ENCODE data around the gene TKTL1. TPM values are rescaled to one million over a fixed set of nuclear protein-coding genes. Genes with fewer than 3 reads are reported as not detected.
"Not testable (repeated sequence)": the region's sequence is repeated elsewhere in the genome, so short reads cannot be mapped to it uniquely, and the experiment has no call there.

Gene TKTL1
- total and polyA plus RNA-seq, 2 of the 4 experiments (the other 2 are of a cell fraction), result not detected

GRCh38 chrX:154334496-154334895 lies 38.9 kb downstream of the TKTL1 start:
- intact Hi-C loops (cut with micrococcal nuclease) (no loop called here), dilution Hi-C loops (cut with HindIII; ENCODE audit: low sequenced_read_pairs, unreplicated experiment) (no loop called here), in situ Hi-C loops (cut with MboI; ENCODE audit: low sequenced_read_pairs) (no loop called here)
- no peak; the same call in 1 of the 2 replicates for ATAC-seq (ENCODE audit: low read depth)
- Histone ChIP-seq H3K4ac (ENCODE audit: low read depth, low read length) (no peak overlapping the region), H3K36me3 (ENCODE audit: control insufficient read depth, insufficient read depth, low read length) (no peaks in the 10 kb centered on the region), H3K9ac (ENCODE audit: low read depth, low read length) (no peak overlapping the region), H2AK5ac (ENCODE audit: low read depth, low read length) (no peak overlapping the region), H3K56ac (ENCODE audit: extremely low read depth, insufficient read depth, low read length) (no peak overlapping the region), H3K9me1 (ENCODE audit: insufficient read depth, low read length) (no peaks in the 10 kb centered on the region), H3K4me3 (ENCODE audit: insufficient read depth, low read depth, low read length) (no peak overlapping the region), H3K14ac (replicated peaks; ENCODE audit: low read depth, low read length) (no peak overlapping the region), H4K5ac (ENCODE audit: low read depth, low read length) (no peak overlapping the region), H3K4me1 (ENCODE audit: control insufficient read depth, insufficient read depth, low read length) (peaks cover 1% of the 10 kb centered on the region; the same call in 1 of the 2 replicates), H4K91ac (ENCODE audit: insufficient read depth, low read depth, low read length) (no peak overlapping the region), H2BK5ac (ENCODE audit: low read depth, low read length, poor library complexity, severe bottlenecking) (no peak overlapping the region), H3K9me3 (ENCODE audit: control insufficient read depth, insufficient read depth, low read length) (peaks cover 2% of the 10 kb centered on the region; the same call in 1 of the 2 replicates), H4K8ac (ENCODE audit: low read depth in 2 of 2, low read length in 2 of 2) (no peak overlapping the region), H2BK15ac (ENCODE audit: low read depth, low read length) (no peak overlapping the region), H3K79me1 (ENCODE audit: low read depth in 1 of 2, low read length in 2 of 2) (no peaks in the 10 kb centered on the region), H2BK120ac (ENCODE audit: low read depth, low read length) (no peak overlapping the region), H3K23ac (ENCODE audit: low read depth, low read length) (no peak overlapping the region), H3K18ac (ENCODE audit: low read depth, low read length) (no peak overlapping the region), H3K27me3 (ENCODE audit: control insufficient read depth, insufficient read depth, low read length) (peaks cover 15% of the 10 kb centered on the region), H3K4me2 (ENCODE audit: low read depth, low read length) (no peak overlapping the region), H3K27ac (ENCODE audit: insufficient read depth, low read length) (no peak overlapping the region), H2AFZ (replicated peaks; ENCODE audit: low read length, poor library complexity) (peak overlapping the region; percentile 19), H2BK20ac (ENCODE audit: low read depth, low read length) (no peak overlapping the region), H4K20me1 (ENCODE audit: insufficient read depth, low read length) (no peaks in the 10 kb centered on the region; the same call in 1 of the 2 replicates), H2AK9ac (replicated peaks; ENCODE audit: low read depth, low read length, poor library complexity) (no peak overlapping the region)
- DNase-seq, result no peak
- ChIA-PET POLR2A (ENCODE audit: unreplicated experiment) (no interaction called here), CTCF (no interaction called here)
- no TSS peak for BruUV-seq (replicated peaks)
- TF ChIP-seq MXI1 (IDR thresholded peaks at IDR 0.05; ENCODE audit: borderline replicate concordance, low read depth, low read length), result no peak
- TF ChIP-seq RCOR1 (IDR thresholded peaks at IDR 0.05; ENCODE audit: insufficient replicate concordance, low read length), result no peak
- no peak for TF ChIP-seq CEBPB (IDR thresholded peaks at IDR 0.05; ENCODE audit: low read depth, low read length)
- no peak for TF ChIP-seq FOS (IDR thresholded peaks at IDR 0.05; ENCODE audit: low read depth, low read length)
- TF ChIP-seq ELK1 (IDR thresholded peaks at IDR 0.05; ENCODE audit: borderline replicate concordance, low read depth, low read length), result no peak
- no peak for TF ChIP-seq RAD21 (IDR thresholded peaks at IDR 0.05; ENCODE audit: low read length)
- TF ChIP-seq NFE2L2 (IDR thresholded peaks at IDR 0.05; ENCODE audit: low read depth, low read length), result no peak
- no CpG with 5 or more reads among the region's 10 CpGs for WGBS, 2 experiments (ENCODE audit: extremely low coverage in 2 of 2, insufficient read length in 1 of 2)

GRCh38 chrX:154341399-154342298 lies 46.1 kb downstream of the TKTL1 start:
- H4K5ac ChIP-seq (ENCODE audit: low read depth, low read length); H3K18ac ChIP-seq (ENCODE audit: low read depth, low read length); H4K91ac ChIP-seq (ENCODE audit: insufficient read depth, low read depth, low read length); H3K4me1 ChIP-seq (ENCODE audit: control insufficient read depth, insufficient read depth, low read length); H2BK120ac ChIP-seq (ENCODE audit: low read depth, low read length); H2AK5ac ChIP-seq (ENCODE audit: low read depth, low read length); DNase-seq; BruUV-seq (replicated peaks); H3K9me1 ChIP-seq (ENCODE audit: insufficient read depth, low read length); H3K36me3 ChIP-seq (ENCODE audit: control insufficient read depth, insufficient read depth, low read length); H4K20me1 ChIP-seq (ENCODE audit: insufficient read depth, low read length); H3K23ac ChIP-seq (ENCODE audit: low read depth, low read length); H2BK15ac ChIP-seq (ENCODE audit: low read depth, low read length); H4K8ac ChIP-seq (ENCODE audit: low read depth in 2 of 2, low read length in 2 of 2); H2BK20ac ChIP-seq (ENCODE audit: low read depth, low read length); H3K9ac ChIP-seq (ENCODE audit: low read depth, low read length); CTCF ChIA-PET; POLR2A ChIA-PET (ENCODE audit: unreplicated experiment); H2AFZ ChIP-seq (replicated peaks; ENCODE audit: low read length, poor library complexity); H3K9me3 ChIP-seq (ENCODE audit: control insufficient read depth, insufficient read depth, low read length); in situ Hi-C loops (cut with MboI; ENCODE audit: low sequenced_read_pairs); H3K27me3 ChIP-seq (ENCODE audit: control insufficient read depth, insufficient read depth, low read length); H3K4me2 ChIP-seq (ENCODE audit: low read depth, low read length); H3K56ac ChIP-seq (ENCODE audit: extremely low read depth, insufficient read depth, low read length); H3K4ac ChIP-seq (ENCODE audit: low read depth, low read length); dilution Hi-C loops (cut with HindIII; ENCODE audit: low sequenced_read_pairs, unreplicated experiment); H2AK9ac ChIP-seq (replicated peaks; ENCODE audit: low read depth, low read length, poor library complexity); H2BK5ac ChIP-seq (ENCODE audit: low read depth, low read length, poor library complexity, severe bottlenecking); H3K27ac ChIP-seq (ENCODE audit: insufficient read depth, low read length); intact Hi-C loops (cut with micrococcal nuclease); H3K14ac ChIP-seq (replicated peaks; ENCODE audit: low read depth, low read length); H3K79me1 ChIP-seq (ENCODE audit: low read depth in 1 of 2, low read length in 2 of 2): not testable (repeated sequence)
- no CpG with 5 or more reads among the region's 115 CpGs for WGBS, 2 experiments (ENCODE audit: extremely low coverage in 2 of 2, insufficient read length in 1 of 2)
- peak overlapping the region; percentile 41; the same call in 1 of the 2 replicates for H3K4me3 ChIP-seq (ENCODE audit: insufficient read depth, low read depth, low read length)
- ATAC-seq (ENCODE audit: low read depth), result peak; percentile 86
